Hindlimb muscle (tissue), 1 donor: ENCODE measurements around the gene RIC1. TPM values are rescaled to one million over a fixed set of nuclear protein-coding genes. Genes with fewer than 3 reads are reported as not detected.
A peak's percentile ranks its signal among the peaks of the same experiment; 100 is the strongest.
"Not testable (repeated sequence)": the region's sequence is repeated elsewhere in the genome, so short reads cannot be mapped to it uniquely, and the experiment has no call there.

Experiments
- DNase-seq: peaks from one replicate; pipeline ENCODE4 v3.0.0-alpha.2; 2013
- polyA plus RNA-seq: library from polyadenylated mRNA; unstranded; fragments of 120-200 nt; gene quantifications from one replicate; pipeline ENCODE4 v1.2.1, GENCODE V29; 2013; ENCODE audit not compliant: insufficient read length

Gene RIC1
- polyA plus RNA-seq, 1 donor: 15.2 TPM

- DNase-seq: no peak
Measured at GRCh38 chr9:5787759-5788302, 158.9 kb downstream of the RIC1 start.

GRCh38 chr9:5789489-5789888, 160.6 kb downstream of the RIC1 start:
- no peak for DNase-seq

- DNase-seq: no peak
Measured at GRCh38 chr9:5790923-5791322, 162.0 kb downstream of the RIC1 start.

- DNase-seq: no peak
Measured at GRCh38 chr9:5791870-5792269, 163.0 kb downstream of the RIC1 start.

- no peak for DNase-seq
Measured at GRCh38 chr9:5793812-5794211, 164.9 kb downstream of the RIC1 start.

- no peak for DNase-seq
Measured at GRCh38 chr9:5796298-5796697, 167.4 kb downstream of the RIC1 start.

GRCh38 chr9:5798581-5798980, 169.7 kb downstream of the RIC1 start:
- DNase-seq: no peak

GRCh38 chr9:5799314-5799713, 170.4 kb downstream of the RIC1 start:
- peak; percentile 22 for DNase-seq

- DNase-seq: not testable (repeated sequence)
Measured at GRCh38 chr9:5800378-5800777, 171.5 kb downstream of the RIC1 start.

GRCh38 chr9:5800969-5801738, 172.2 kb downstream of the RIC1 start:
- no peak for DNase-seq

- no peak for DNase-seq
Measured at GRCh38 chr9:5801739-5802113, 172.8 kb downstream of the RIC1 start.

- DNase-seq: no peak
Measured at GRCh38 chr9:5805478-5805877, 176.6 kb downstream of the RIC1 start.

GRCh38 chr9:5811751-5812150, 182.8 kb downstream of the RIC1 start:
- DNase-seq: no peak

- no peak for DNase-seq
Measured at GRCh38 chr9:5813824-5814223, 184.9 kb downstream of the RIC1 start.

GRCh38 chr9:5815461-5815860, 186.6 kb downstream of the RIC1 start:
- no peak for DNase-seq

GRCh38 chr9:5817862-5818261, 189.0 kb downstream of the RIC1 start:
- DNase-seq: no peak

- no peak for DNase-seq
Measured at GRCh38 chr9:5818424-5819142, 189.7 kb downstream of the RIC1 start.

GRCh38 chr9:5819174-5819573, 190.3 kb downstream of the RIC1 start:
- DNase-seq: no peak

GRCh38 chr9:5820425-5820824, 191.5 kb downstream of the RIC1 start:
- no peak for DNase-seq

- DNase-seq: no peak
Measured at GRCh38 chr9:5825223-5825622, 196.3 kb downstream of the RIC1 start.
